GM21515 (cell line): ENCODE data around the gene ARHGAP15.

Source experiments
- ATAC-seq: cut with Tn5 transposase; IDR thresholded peaks from one replicate; pipeline ENCODE4 v1.9.1; 2021; ENCODE audit not compliant: unreplicated experiment

ARHGAP15 gene

GRCh38 chr2:143144813-143145455, 15.7 kb downstream of the ARHGAP15 start:
- no peak for ATAC-seq

DNA sequence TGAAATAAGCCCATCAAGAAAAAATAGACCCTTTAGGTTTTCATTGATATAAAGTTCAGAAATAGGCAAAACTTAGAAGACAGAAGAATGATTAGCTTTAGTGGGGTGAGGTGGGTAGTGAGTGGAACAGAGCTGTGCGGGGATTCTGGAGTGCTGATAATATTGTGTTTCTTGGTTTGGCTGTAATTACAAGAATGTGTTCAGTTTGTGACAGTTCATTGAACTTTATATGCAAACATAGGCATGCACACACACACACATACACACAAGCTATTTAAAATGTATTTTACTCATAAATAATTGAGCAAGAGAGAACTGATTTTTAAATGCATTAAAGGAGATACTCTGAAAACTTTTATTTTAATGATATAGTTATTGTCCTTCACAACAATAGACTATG, 17.1 kb downstream of the ARHGAP15 start:
- no peak for ATAC-seq

DNA sequence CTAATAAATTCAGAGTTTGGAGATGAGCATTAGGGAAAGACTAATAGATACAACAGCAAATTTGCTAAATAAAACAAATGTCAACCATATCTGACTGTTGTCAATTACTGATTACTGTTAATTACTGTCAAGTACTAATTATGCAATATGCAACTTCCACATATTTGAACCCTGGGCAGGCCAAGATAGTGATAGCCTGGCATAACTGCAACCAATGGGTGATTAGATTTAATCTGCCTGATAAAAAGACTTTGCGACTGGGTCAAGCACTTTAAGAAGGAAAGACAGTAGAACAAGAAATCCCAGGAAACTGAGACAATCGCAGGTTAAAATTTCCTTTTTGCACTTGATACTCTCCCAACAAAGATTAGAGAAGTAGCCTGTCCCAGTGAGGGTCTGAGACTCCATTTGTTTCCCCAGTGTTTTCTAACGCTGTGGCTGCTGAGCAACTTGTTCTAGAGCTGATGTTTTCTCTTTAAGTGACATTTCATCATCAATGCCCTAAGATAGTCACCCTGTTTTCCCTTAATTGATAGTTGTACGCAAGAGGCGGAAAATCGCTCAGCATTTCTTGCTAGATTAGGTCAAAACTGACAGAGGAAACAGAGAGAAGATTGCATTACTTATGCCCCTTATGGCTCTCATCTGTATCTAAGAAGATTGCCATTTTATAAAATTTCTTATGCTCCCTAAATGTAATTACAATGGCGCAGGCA, 17.8 kb downstream of the ARHGAP15 start:
- ATAC-seq = no peak

DNA sequence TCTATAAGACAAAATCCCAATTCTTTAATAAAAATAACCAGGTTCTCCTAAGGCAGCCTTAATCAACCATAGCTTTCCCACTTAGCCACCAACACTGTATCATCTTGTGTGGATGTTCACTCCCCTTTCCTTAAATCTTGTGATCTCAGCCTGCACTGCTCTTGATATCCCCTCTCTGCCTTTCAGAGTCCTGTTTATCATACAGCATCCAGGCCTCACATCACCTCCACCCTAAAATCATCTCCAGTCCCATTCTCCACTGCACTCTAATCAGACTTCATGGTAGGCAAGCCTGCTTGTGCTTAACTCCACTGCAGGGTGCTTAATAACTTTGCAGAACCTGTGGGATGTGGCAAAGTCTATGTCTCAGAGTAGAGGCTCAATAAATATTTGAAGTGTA, 18.8 kb downstream of the ARHGAP15 start:
- no peak for ATAC-seq

GRCh38 chr2:143148757-143149156, 19.5 kb downstream of the ARHGAP15 start:
- no peak for ATAC-seq

- peak; percentile 72 for ATAC-seq
These were observed 21.1 kb downstream of the ARHGAP15 start for GRCh38 chr2:143150287-143150686.

- no peak for ATAC-seq
These were observed 22.0 kb downstream of the ARHGAP15 start for GRCh38 chr2:143151111-143151752.

GRCh38 chr2:143152219-143152618, 23.0 kb downstream of the ARHGAP15 start:
- ATAC-seq = no peak

GRCh38 chr2:143152637-143153036, 23.4 kb downstream of the ARHGAP15 start:
- ATAC-seq = no peak

GRCh38 chr2:143155661-143156060, 26.4 kb downstream of the ARHGAP15 start:
- no peak for ATAC-seq

- ATAC-seq = no peak
These were observed 27.8 kb downstream of the ARHGAP15 start for GRCh38 chr2:143157001-143157400.

GRCh38 chr2:143157418-143157817, 28.2 kb downstream of the ARHGAP15 start:
- no peak for ATAC-seq

DNA sequence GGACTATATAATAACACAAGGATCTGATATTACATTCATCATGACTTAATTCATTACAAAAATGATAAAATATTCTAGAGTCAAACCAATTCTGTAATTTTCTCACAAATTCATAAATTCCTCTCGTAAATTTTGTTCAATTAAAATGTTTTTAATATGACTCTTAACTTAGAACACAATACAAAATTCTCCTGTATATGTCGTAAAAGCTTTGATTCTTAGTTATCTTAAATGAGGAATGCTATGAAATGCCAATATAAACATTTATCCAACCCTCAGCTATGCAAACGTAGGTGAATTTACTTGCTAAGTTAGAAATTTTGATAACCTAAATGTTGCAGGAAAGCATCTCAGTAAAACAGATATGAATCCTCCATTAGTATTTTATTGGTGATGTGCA, 28.9 kb downstream of the ARHGAP15 start:
- ATAC-seq = no peak

DNA sequence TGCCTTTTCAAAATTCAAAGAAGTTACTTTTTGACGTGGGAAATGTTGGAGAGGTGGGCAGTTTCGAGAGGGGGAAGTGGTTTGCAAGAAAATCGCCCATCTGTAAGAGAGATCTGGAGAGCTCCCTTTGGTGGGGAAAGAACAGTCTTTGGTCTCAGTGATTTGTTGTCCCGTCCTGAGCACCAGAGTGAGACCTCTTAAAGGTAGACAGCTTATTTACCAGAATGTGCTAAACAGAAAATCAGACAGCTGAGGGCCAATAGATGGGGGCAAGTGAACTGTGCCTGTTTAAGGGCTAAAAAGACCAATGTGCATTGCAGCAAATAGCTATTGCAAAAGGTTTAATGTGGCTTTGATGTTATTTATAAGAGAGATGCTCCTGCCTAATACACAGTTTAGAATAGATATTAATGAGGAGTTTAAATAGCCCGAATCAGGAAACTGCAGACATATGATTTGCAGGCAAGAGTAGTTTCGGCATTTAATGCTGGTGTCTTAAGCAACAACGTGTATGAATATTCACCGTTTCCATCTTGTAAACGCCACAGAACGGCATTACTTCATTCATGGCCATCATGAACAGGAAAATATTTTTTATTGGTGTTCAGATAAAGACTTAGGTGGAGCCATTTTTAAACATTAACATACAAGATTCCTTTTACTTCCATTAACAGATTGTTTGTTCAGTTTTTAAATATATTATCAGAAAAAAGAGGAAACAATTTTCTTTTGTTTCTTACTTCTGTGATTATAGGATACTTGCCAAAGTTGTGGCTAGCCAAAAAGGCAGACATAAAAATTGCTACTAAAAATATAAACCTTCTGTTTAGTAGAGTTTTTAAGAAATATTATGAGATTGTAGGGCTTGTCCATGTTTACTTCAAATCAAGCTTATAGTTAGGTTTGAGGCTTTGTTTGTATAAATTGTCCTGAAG, 29.6 kb downstream of the ARHGAP15 start:
- ATAC-seq = no peak

GRCh38 chr2:143159486-143159840, 30.2 kb downstream of the ARHGAP15 start:
- no peak for ATAC-seq

GRCh38 chr2:143160732-143161707, 31.8 kb downstream of the ARHGAP15 start:
- ATAC-seq = no peak

GRCh38 chr2:143162123-143162837, 33.1 kb downstream of the ARHGAP15 start:
- peak; percentile 90 for ATAC-seq

GRCh38 chr2:143162997-143163396, 33.8 kb downstream of the ARHGAP15 start:
- ATAC-seq = no peak

DNA sequence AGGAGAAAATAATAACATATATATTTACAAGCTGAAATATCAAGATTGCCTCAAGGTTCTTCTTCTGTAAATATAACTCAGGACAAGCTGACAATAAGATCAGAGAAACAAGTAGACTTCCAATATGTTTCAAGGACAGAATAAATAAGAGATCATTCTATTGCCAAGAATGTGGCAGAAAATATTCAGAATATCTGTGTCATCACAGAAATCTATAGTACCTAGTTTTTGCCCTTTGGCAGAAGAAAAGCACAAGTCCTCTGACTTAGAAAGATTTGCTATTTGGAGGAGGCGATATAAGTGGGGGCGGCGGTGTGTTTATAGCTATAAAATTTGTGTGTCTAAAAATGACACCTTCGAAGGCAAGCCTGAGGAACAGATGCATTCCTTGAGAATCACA, 34.3 kb downstream of the ARHGAP15 start:
- no peak for ATAC-seq
